Measurements from ENCODE around the gene ZP1. TPM values are rescaled to one million over a fixed set of nuclear protein-coding genes. Genes with fewer than 3 reads are reported as not detected.

Gene ZP1
- total and polyA plus RNA-seq, 2 of the 8 experiments (the other 6 are each of a cell fraction or from before 2014, with no cell fraction given): not detected

DNA sequence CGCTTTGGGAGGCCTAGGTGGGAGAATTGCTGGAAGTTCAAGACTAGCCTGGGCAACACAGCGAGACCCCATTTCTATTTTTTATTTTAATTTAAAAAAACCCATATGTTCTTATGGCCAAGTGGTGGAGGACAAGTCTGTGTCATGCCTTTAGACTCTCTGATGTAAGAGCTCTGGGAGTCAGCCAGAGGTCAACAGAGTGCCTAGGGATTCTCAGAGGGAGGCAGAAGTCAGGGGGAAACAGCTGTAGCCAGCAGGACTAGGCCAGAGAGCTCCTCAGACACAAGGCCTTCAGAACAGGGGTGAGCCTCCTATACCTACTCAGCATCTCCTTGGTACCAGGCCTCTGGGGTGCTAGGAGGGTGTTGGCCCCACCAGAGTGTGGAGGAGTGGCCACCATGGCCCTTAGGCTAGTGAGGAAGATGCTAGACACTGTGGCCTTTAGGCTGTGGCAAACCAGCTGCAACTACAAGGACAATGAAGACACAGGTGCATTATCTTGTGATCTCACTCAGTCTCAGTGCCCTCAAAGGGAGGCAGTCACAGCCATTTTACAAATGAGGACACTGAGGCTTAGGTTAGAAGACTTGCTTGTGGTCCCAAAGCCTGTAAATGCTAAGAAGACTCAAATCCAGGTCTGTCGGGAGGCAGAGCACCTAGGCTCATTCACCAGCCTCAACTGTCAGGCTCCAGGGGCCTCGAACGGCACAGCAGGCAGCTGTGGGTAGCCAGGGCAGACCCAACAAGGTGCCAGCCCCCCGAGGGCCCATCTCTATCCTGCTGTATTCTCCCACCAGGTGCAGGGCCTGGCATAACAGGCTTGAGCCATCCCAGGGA lies 5.0 kb downstream of the ZP1 start (continued):
- TF ChIP-seq POLR2AphosphoS5 (IDR thresholded peaks at IDR 0.05; ENCODE audit: low read depth, low read length): no peak
- TF ChIP-seq TEAD4 (IDR thresholded peaks at IDR 0.05; ENCODE audit: low read depth, low read length): no peak
